NOMO-1 (cell line): ENCODE results near the gene ITGB8.

ENCODE experiments used
- DNase-seq, 2 experiments: peaks; one replicate each; lab custom pipeline; 2025; ENCODE audit not compliant: unreplicated experiment in 2 of 2; lab: John Stamatoyannopoulos, UW

Gene ITGB8

GRCh38 chr7:20307119-20307518 is 23.6 kb upstream of the ITGB8 start:
- DNase-seq = no peak

- DNase-seq = no peak
Observed at GRCh38 chr7:20307901-20308300, 22.8 kb upstream of the ITGB8 start.

GRCh38 chr7:20310301-20310700 is 20.4 kb upstream of the ITGB8 start:
- no peak for DNase-seq

GRCh38 chr7:20310963-20311742 is 19.5 kb upstream of the ITGB8 start:
- DNase-seq = peak; percentile 21 to 63

- no peak for DNase-seq
Observed at GRCh38 chr7:20311743-20312042, 19.0 kb upstream of the ITGB8 start.

- no peak for DNase-seq
Observed at GRCh38 chr7:20312562-20312961, 18.1 kb upstream of the ITGB8 start.

GRCh38 chr7:20313626-20314025 is 17.1 kb upstream of the ITGB8 start:
- no peak for DNase-seq

GRCh38 chr7:20314198-20314597 is 16.5 kb upstream of the ITGB8 start:
- DNase-seq = no peak

- DNase-seq = no peak
Observed at GRCh38 chr7:20316706-20317105, 14.0 kb upstream of the ITGB8 start.

- DNase-seq = peak in 1 of 2 experiments; percentile 73
Observed at GRCh38 chr7:20317413-20317812, 13.3 kb upstream of the ITGB8 start.

- no peak for DNase-seq
Observed at GRCh38 chr7:20318933-20319332, 11.8 kb upstream of the ITGB8 start.

GRCh38 chr7:20320322-20320721 is 10.4 kb upstream of the ITGB8 start:
- DNase-seq = no peak

GRCh38 chr7:20320786-20321185 is 9.9 kb upstream of the ITGB8 start:
- no peak for DNase-seq

GRCh38 chr7:20323595-20323994 is 7.1 kb upstream of the ITGB8 start:
- DNase-seq = no peak

- no peak for DNase-seq
Observed at GRCh38 chr7:20326342-20326741, 4.4 kb upstream of the ITGB8 start.

GRCh38 chr7:20327055-20327454 is 3.6 kb upstream of the ITGB8 start:
- DNase-seq = no peak

- DNase-seq = no peak
Observed at GRCh38 chr7:20328027-20328426, 2.7 kb upstream of the ITGB8 start.

- no peak for DNase-seq
Observed at GRCh38 chr7:20328692-20329091, 2.0 kb upstream of the ITGB8 start.

GRCh38 chr7:20329389-20330238 is 1.1 kb upstream of the ITGB8 start:
- peak in 1 of 2 experiments; percentile 32 for DNase-seq

- DNase-seq = peak; percentile 8 to 27
Observed at GRCh38 chr7:20330928-20331909, 519 bp downstream of the ITGB8 start.
